AG04450 (cell line): Measurements from ENCODE around the gene NPM1. TPM values are rescaled to one million over a fixed set of nuclear protein-coding genes. Genes with fewer than 3 reads are reported as not detected.

Experiments used
- CTCF ChIA-PET: fragments of 300-600, 350-600 bp; formaldehyde crosslinking; extraction: SDS; loops from one replicate; lab custom pipeline; 2022; ENCODE audit warnings: antibody characterized with exemption, inconsistent platforms; lab: Charles Lee
- POLR2A ChIA-PET: fragments of 350-600 bp; formaldehyde crosslinking; extraction: SDS; loops from one replicate; lab custom pipeline; 2021; ENCODE audit warnings: antibody characterized with exemption, inconsistent platforms; lab: Yijun Ruan, JAX
- DNase-seq: peaks from one replicate; pipeline ENCODE4 v3.0.0-alpha.2; 2011; ENCODE audit warnings: low read depth, low spot score
- H3K27ac ChIP-seq: one replicate; pipeline ENCODE4 v1.5.1; 2012; ENCODE audit warnings: low read depth, low read length, control low read depth
- H3K27me3 ChIP-seq: one replicate; pipeline ENCODE4 v1.6.0; 2012; ENCODE audit warnings: low read length; ENCODE audit not compliant: control insufficient read depth, insufficient read depth
- H3K4me3 ChIP-seq: 2 replicates; pipeline ENCODE4 v1.5.1; 2011; ENCODE audit warnings: mild to moderate bottlenecking, low read depth, low read length, control low read depth
- H3K9me3 ChIP-seq: 2 replicates; pipeline ENCODE4 v1.5.1; 2012; ENCODE audit warnings: low read length; ENCODE audit not compliant: control insufficient read depth, insufficient read depth
- CTCF ChIP-seq: IDR thresholded peaks from 2 replicates; pipeline ENCODE4 v1.5.1; 2011; ENCODE audit warnings: low read depth, low read length, control low read depth, inconsistent platforms
- polyA plus RNA-seq: library from polyadenylated mRNA; depleted of rRNA; stranded (reverse); fragments of >200 nt; gene quantifications from 2 replicates; pipeline ENCODE4 v1.2.3, GENCODE V29; 2011

The NPM1 gene
- polyA plus RNA-seq, 1 experiment: 2,664 TPM

GRCh38 chr5:171444582-171444981, 56.9 kb downstream of the NPM1 start:
- CTCF ChIA-PET: interaction anchor here (0.6 kb wide), 1 partner anchor 996 kb away, joined by 3 read pairs; no protein-coding TSS in a partner anchor
- Histone ChIP-seq H3K27ac (no peak overlapping the region), H3K4me3 (no peak overlapping the region), H3K9me3 (no peaks in the 10 kb centered on the region), H3K27me3 (no peaks in the 10 kb centered on the region)
- POLR2A ChIA-PET: no interaction called here
- no peak for DNase-seq
- no peak for TF ChIP-seq CTCF

GRCh38 chr5:171445644-171446516, 58.2 kb downstream of the NPM1 start:
- no peak overlapping the region for H3K4me3 ChIP-seq
- H3K27ac ChIP-seq: no peak overlapping the region
- no peaks in the 10 kb centered on the region for H3K27me3 ChIP-seq
- no peaks in the 10 kb centered on the region for H3K9me3 ChIP-seq
- CTCF ChIA-PET: no interaction called here
- no peak for TF ChIP-seq CTCF
- POLR2A ChIA-PET: no interaction called here
- peak; percentile 48 for DNase-seq

- no peak for DNase-seq
- Histone ChIP-seq H3K9me3 (no peaks in the 10 kb centered on the region), H3K27me3 (no peaks in the 10 kb centered on the region), H3K4me3 (no peak overlapping the region), H3K27ac (no peak overlapping the region)
- no peak for TF ChIP-seq CTCF
- POLR2A ChIA-PET: no interaction called here
- CTCF ChIA-PET: interaction anchor here (1.0 kb wide), 1 partner anchor 460 kb away, joined by 4 read pairs; no protein-coding TSS in a partner anchor
These were observed 59.6 kb downstream of the NPM1 start for GRCh38 chr5:171447226-171447625.

- Histone ChIP-seq H3K27ac (no peak overlapping the region), H3K9me3 (no peaks in the 10 kb centered on the region), H3K4me3 (no peak overlapping the region), H3K27me3 (no peaks in the 10 kb centered on the region)
- TF ChIP-seq CTCF: no peak
- DNase-seq: no peak
- ChIA-PET POLR2A (interaction anchor here (0.7 kb wide), 1 partner anchor 46 kb away, joined by 4 read pairs; no protein-coding TSS in a partner anchor), CTCF (interaction anchor here (0.6 to 0.9 kb wide), 2 partner anchors 36 to 458 kb away, joined by 3 read pairs; no protein-coding TSS in a partner anchor)
These were observed 61.8 kb downstream of the NPM1 start for GRCh38 chr5:171449426-171449825.
